Activated CD4-positive, CD25-positive, alpha-beta regulatory T cell treated with anti-CD3 and anti-CD28 coated beads, Interleukin-2, amount 50 U/mL, for 16 hours (primary cell): ENCODE results near the gene TMEM135.
"Not testable (repeated sequence)": the region's sequence is repeated elsewhere in the genome, so short reads cannot be mapped to it uniquely, and the experiment has no call there.

Source experiments
- DNase-seq: peaks from one replicate; pipeline ENCODE4 v3.0.0-alpha.2; 2020; ENCODE audit warnings: low read depth, low spot score

Gene TMEM135

GRCh38 chr11:87020764-87021365, 16.9 kb upstream of the TMEM135 start:
- no peak for DNase-seq

GRCh38 chr11:87022254-87022653, 15.5 kb upstream of the TMEM135 start:
- no peak for DNase-seq

GRCh38 chr11:87022738-87023137, 15.0 kb upstream of the TMEM135 start:
- DNase-seq = no peak

GRCh38 chr11:87026415-87026814, 11.3 kb upstream of the TMEM135 start:
- DNase-seq = not testable (repeated sequence)

DNA sequence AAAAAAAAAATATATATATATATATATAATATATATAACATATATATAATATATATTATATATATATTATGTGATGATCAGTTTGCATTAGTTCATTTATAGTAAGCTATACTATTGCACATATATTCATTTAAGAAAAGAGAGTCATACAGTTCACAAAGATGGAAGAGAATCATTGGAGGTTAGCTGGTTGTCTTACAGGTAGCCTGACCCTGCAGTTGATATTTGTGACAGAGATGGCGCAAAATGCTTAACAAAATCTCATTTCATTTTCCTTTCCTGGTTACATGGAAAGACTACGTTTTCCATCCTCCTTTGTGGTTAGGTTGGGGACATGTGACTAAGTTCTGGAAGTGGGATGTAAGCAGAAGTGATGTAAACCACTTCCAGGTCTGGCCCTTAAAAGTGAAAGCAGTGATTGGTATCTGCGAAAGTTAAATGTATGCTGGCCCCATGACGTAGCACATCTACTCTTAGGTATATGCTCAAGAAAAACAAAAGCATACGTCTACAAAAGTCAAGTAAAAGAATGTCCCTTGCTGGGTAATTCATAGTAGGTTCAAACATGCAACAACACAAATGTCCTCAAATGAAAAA, 7.2 kb upstream of the TMEM135 start:
- no peak for DNase-seq

- DNase-seq = no peak
These were observed 6.1 kb upstream of the TMEM135 start for GRCh38 chr11:87031433-87032170.

- no peak for DNase-seq
These were observed 4.2 kb upstream of the TMEM135 start for GRCh38 chr11:87033561-87033960.

DNA sequence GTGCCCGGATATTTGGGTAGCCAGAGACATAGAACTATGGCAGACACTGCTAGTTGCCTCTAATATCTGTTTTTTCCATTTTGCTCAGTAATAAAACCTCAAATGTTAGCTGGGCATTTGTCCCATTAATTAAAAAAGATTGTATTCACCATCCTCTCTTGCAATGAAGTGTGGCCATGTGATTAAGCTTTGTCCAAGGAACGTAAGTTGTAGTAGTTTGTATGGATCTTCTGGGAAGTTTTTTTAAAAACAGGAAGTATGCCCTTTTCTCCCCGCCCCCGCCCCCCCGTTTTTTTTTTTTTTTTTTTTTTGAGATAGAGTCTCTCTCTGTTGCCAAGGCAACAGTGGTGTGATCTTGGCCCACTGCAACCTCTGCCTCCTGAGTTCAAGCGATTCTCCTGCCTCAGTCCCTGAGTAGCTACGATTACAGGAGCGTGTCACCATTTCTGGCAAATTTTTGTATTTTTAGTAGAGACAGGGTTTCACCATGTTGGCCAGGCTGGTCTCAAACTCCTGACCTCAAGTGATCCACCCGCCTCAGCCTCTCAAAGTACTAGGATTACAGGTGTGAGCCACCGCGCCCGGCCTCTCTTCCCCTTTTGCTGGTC, 1.7 kb upstream of the TMEM135 start:
- DNase-seq = no peak

DNA sequence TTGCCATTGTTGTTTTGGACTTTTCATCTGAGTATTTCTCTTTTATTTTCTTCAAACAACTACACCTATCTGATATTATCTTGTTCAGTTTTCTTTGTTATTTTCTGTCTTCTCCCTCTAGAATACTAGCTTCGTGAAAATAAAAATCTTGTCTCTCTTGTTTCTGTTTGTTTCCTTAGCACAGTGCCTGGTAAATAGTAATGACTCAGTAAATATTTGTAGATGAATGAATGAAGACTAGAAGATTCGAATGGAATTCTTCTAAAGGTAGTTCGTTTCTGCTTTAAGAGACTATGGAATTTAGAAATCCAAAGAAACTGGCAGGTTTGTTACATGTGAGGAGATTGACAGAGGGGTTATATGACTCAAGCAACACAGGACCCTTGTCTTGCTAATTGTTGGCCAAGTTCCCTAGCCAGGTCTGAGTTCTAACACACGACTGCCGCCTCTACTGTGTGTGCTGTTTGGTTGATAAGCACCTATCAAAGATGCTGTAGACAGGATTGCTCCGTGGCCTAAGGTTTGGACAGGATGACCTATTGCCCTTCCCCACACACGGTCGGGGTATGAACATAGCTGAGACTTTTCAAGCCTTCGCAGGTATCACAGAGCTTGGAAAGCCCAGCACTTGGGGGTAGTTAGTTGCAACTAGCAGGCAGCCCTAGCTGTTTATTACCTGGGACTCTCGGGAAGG, 831 bp upstream of the TMEM135 start:
- no peak for DNase-seq

DNA sequence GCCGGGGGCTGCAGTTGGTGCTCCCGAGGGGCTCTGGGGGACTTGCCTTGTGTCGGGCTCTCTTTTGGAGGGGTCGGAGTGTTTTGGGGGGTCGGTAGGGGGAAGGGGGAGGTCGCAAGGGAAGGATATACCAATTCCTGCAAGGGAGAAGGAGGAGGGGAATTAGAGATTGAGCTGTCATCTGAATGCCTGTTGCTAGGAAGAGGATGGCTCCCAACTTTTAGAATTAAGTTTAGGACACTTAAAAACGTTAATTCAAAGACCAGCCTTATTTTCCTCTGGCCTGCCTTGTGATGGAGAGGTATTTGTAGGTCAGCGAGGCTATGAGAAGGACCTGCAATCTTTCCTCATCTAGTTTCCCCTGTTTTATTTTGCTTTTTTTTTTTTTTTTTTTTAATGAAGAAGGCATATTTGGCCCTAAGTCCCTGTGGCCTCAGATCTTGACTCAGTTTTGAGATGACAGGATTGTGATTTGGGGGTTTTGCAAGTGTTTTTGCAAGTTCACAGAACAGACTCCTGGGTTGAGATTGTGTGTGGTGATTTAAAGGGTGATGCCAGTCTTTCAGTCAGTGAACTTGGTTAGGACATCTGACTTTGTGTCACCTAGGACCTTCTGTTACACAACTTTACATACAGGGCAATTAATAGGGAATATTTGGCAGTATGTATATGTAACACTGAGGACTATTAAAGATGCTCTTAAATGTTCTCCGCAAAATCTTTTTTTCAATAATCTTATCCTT, 672 bp downstream of the TMEM135 start:
- no peak for DNase-seq

DNA sequence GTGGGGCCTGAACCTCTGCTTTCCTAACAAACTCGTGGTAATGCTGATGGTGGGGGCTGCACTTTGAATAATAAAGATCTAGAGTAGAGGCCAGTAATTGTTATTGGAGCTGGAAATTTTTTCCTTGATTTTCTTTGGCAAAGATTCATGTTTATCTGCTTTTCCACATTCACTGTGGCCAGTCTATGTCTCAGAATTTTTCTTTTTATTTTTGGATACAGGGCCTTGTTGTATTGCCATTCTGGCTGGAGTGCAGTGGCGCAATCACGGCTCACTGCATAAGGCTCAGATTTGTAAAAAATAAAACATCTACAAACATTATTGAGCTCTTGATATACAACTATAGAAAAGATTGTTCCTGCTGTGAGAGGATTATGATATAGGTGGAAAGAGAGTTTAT, 1.6 kb downstream of the TMEM135 start:
- no peak for DNase-seq

GRCh38 chr11:87043894-87044293, 6.2 kb downstream of the TMEM135 start:
- no peak for DNase-seq

DNA sequence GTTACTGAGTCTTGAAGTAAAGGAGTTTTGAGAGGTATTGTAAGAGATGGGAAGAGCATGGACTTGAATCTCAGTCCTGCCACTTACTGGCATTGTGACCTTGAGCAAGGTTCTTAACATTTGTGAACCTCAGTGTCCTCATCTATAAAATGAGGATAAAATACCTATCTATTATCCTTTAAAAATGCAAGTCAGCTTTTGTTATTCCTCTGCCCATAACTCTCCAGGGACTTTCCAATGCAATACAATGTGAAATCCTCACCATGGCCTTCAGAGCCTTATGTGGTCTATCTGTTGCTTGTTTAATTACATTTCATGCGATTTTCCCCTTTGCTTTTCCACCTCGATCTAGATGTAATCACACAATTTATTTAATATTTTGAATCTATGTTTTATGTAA, 9.1 kb downstream of the TMEM135 start:
- DNase-seq = no peak

DNA sequence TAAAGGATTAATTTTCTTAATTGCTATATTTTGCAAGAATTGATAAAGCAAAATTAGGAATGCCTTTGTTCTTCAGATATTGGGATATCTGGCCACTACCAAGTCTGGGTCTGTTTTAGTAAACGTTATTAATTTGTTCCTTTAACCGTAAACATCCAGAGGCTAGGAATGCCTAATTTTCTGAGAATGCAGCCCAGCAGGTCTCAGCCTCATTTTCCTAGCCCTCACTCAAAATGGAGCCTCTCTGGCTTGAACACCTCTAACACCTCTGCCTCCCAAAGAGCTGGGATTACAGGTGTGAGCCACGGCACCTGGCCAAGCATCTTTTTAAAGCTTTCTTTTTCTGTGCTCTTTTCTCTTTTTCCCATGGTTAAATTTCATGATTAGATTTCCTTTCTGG, 18.4 kb downstream of the TMEM135 start:
- no peak for DNase-seq

GRCh38 chr11:87057749-87058148, 20.0 kb downstream of the TMEM135 start:
- DNase-seq = no peak

GRCh38 chr11:87059596-87060390, 22.1 kb downstream of the TMEM135 start:
- DNase-seq = no peak

- no peak for DNase-seq
These were observed 24.0 kb downstream of the TMEM135 start for GRCh38 chr11:87061766-87062165.

- no peak for DNase-seq
These were observed 26.2 kb downstream of the TMEM135 start for GRCh38 chr11:87063982-87064381.

DNA sequence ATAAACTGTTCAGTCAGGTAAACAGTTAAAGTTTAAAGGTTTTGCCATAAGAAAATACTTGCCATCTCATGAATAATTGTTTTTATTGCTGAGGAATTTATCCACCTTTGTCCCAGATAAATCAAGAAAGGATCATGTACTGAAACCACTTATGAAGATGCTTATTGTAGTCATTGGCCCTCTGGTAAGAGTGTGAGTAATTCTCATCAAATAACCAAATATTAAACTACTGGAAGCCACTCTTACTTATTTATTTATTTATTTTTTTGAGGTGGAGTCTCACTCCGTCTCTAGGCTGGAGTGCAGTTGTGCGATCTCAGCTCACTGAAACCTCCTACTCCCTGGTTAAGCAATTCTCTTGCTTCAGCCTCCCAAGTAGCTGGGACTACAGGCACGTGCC, 35.1 kb downstream of the TMEM135 start:
- DNase-seq = no peak

GRCh38 chr11:87076260-87076783, 38.6 kb downstream of the TMEM135 start:
- DNase-seq = no peak
